OCI-LY7 (cell line): ENCODE results near the gene SDF2. TPM values are rescaled to one million over a fixed set of nuclear protein-coding genes. Genes with fewer than 3 reads are reported as not detected.

ENCODE experiments used
- BruUV-seq: library from RNA; stranded (reverse); fragments of 400-500 nt; replicated peaks from 2 replicates; lab custom pipeline; 2021; lab: Mats Ljungman, UMichigan
- CTCF ChIA-PET: fragments of 300-600 bp; sonication (Branson Sonifier 250); formaldehyde crosslinking; loops from one replicate; lab custom pipeline; 2022; ENCODE audit warnings: antibody characterized with exemption; ENCODE audit not compliant: unreplicated experiment; lab: Charles Lee
- POLR2A ChIA-PET: fragments of 300-600 bp; sonication (Branson Sonifier 250); formaldehyde crosslinking; loops from one replicate; lab custom pipeline; 2022; ENCODE audit warnings: antibody characterized with exemption; lab: Charles Lee
- DNase-seq: peaks from one replicate; pipeline ENCODE4 v3.0.0-alpha.2; 2015; ENCODE audit warnings: low spot score
- H2AFZ ChIP-seq: fragments of 200-600 bp; sonication (generic), shearing (Covaris generic); 2 replicates; pipeline ENCODE4 v1.6.1; 2014; ENCODE audit warnings: mild to moderate bottlenecking, antibody characterized with exemption, low read length, moderate library complexity
- H3K27ac ChIP-seq: fragments of 200-600 bp; sonication (generic); 2 replicates; pipeline ENCODE4 v1.5.1; 2014; ENCODE audit warnings: mixed run types, low read depth, mild to moderate bottlenecking, moderate library complexity, low read length, inconsistent platforms; ENCODE audit not compliant: poor library complexity, severe bottlenecking
- H3K36me3 ChIP-seq: fragments of 200-600 bp; sonication (generic); 2 replicates; pipeline ENCODE4 v1.6.1; 2014; ENCODE audit warnings: mild to moderate bottlenecking, antibody characterized with exemption, low read length, moderate library complexity, mixed read lengths; ENCODE audit not compliant: insufficient read depth
- H3K4me1 ChIP-seq: fragments of 200-600 bp; sonication (generic); 2 replicates; pipeline ENCODE4 v1.5.1; 2014; ENCODE audit warnings: mild to moderate bottlenecking, low read length; ENCODE audit not compliant: insufficient read depth, poor library complexity, severe bottlenecking
- H3K4me2 ChIP-seq: fragments of 200-600 bp; sonication (generic); 2 replicates; pipeline ENCODE4 v1.6.1; 2014; ENCODE audit warnings: mild to moderate bottlenecking, low read length
- H3K4me3 ChIP-seq: fragments of 200-600 bp; sonication (generic); 2 replicates; pipeline ENCODE4 v1.5.1; 2014; ENCODE audit warnings: mild to moderate bottlenecking, low read depth, low read length; ENCODE audit not compliant: poor library complexity, severe bottlenecking
- H3K79me2 ChIP-seq: fragments of 200-600 bp; sonication (generic); 2 replicates; pipeline ENCODE4 v1.6.1; 2016; ENCODE audit warnings: low read depth, mild to moderate bottlenecking, low read length, moderate library complexity, mixed read lengths; ENCODE audit not compliant: insufficient read depth
- H3K9me2 ChIP-seq: fragments of 200-600 bp; sonication (generic); 2 replicates; pipeline ENCODE4 v1.6.1; 2016; ENCODE audit warnings: mild to moderate bottlenecking, low read length, mixed read lengths; ENCODE audit not compliant: insufficient read depth
- H3K9me3 ChIP-seq: fragments of 200-600 bp; sonication (generic); 2 replicates; pipeline ENCODE4 v1.6.1; 2014; ENCODE audit warnings: mild to moderate bottlenecking, mixed run types, low read length, mixed read lengths
- H4K20me1 ChIP-seq: fragments of 200-600 bp; sonication (generic); 2 replicates; pipeline ENCODE4 v1.6.1; 2014; ENCODE audit warnings: mild to moderate bottlenecking, antibody characterized with exemption, low read length, moderate library complexity, mixed read lengths; ENCODE audit not compliant: insufficient read depth
- EZH2phosphoT487 ChIP-seq: fragments of 200-600 bp; sonication (generic); IDR thresholded peaks from 2 replicates; pipeline ENCODE4 v1.6.1; 2018; ENCODE audit warnings: low read depth, borderline replicate concordance, mild to moderate bottlenecking, mixed run types, antibody characterized with exemption, low read length, moderate library complexity, mixed read lengths
- intact Hi-C: fragments of 100-400 bp; cut with micrococcal nuclease; formaldehyde crosslinking; loops from one replicate; pipeline ENCODE4 v1.10.0; 2022; ENCODE audit not compliant: unreplicated experiment
- total RNA-seq, 2 experiments: library from RNA; depleted of rRNA in 1 of 2; stranded (reverse); fragments of >200 nt in 1 of 2; shearing (Covaris generic) in 1 of 2; gene quantifications; 2 replicates each; pipeline ENCODE4 v1.2.3, GENCODE V29; 2014 to 2022
- TF ChIP-seq, protein P1 (sequence below): fragments of 200-600 bp; sonication (generic); conservative IDR thresholded peaks from 2 replicates; pipeline ENCODE4 v1.5.1; 2014; ENCODE audit warnings: mild to moderate bottlenecking, antibody characterized with exemption, low read length, moderate library complexity, mixed read lengths

SDF2 gene
- total RNA-seq, 2 experiments from 2014 or later, result 31.8 to 38.6 TPM

- TF ChIP-seq, protein P1, sequence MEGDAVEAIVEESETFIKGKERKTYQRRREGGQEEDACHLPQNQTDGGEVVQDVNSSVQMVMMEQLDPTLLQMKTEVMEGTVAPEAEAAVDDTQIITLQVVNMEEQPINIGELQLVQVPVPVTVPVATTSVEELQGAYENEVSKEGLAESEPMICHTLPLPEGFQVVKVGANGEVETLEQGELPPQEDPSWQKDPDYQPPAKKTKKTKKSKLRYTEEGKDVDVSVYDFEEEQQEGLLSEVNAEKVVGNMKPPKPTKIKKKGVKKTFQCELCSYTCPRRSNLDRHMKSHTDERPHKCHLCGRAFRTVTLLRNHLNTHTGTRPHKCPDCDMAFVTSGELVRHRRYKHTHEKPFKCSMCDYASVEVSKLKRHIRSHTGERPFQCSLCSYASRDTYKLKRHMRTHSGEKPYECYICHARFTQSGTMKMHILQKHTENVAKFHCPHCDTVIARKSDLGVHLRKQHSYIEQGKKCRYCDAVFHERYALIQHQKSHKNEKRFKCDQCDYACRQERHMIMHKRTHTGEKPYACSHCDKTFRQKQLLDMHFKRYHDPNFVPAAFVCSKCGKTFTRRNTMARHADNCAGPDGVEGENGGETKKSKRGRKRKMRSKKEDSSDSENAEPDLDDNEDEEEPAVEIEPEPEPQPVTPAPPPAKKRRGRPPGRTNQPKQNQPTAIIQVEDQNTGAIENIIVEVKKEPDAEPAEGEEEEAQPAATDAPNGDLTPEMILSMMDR, result peak; percentile 83
- TF ChIP-seq EZH2phosphoT487, result no peak
- no peak overlapping the region for H2AFZ ChIP-seq
- no peaks in the 10 kb centered on the region for H3K9me2 ChIP-seq
- BruUV-seq, result no TSS peak
- no peak overlapping the region for H3K4me3 ChIP-seq
- ChIA-PET CTCF (no interaction called here), POLR2A (no interaction called here)
- H3K79me2 ChIP-seq, result no peaks in the 10 kb centered on the region
- peaks cover 97% of the 10 kb centered on the region for H3K36me3 ChIP-seq
- no peak overlapping the region for H3K4me2 ChIP-seq
- no peaks in the 10 kb centered on the region for H3K9me3 ChIP-seq
- peak; percentile 55 for DNase-seq
- peaks cover 23% of the 10 kb centered on the region for H3K4me1 ChIP-seq
- intact Hi-C loops, result loop anchor here (1.0 to 5.0 kb wide), 2 partner anchors 61 to 119 kb away; partner anchors contain the start of gene UNC119
- H3K27ac ChIP-seq, result peak overlapping the region; percentile 31
- no peaks in the 10 kb centered on the region for H4K20me1 ChIP-seq
Measured at GRCh38 chr17:28612936-28613872, 48.5 kb downstream of the SDF2 start.

- peaks cover 23% of the 10 kb centered on the region for H3K4me1 ChIP-seq
- H3K4me2 ChIP-seq, result no peak overlapping the region
- H3K9me2 ChIP-seq, result no peaks in the 10 kb centered on the region
- H4K20me1 ChIP-seq, result no peaks in the 10 kb centered on the region
- intact Hi-C loops, result loop anchor here (5.0 kb wide), 1 partner anchor 60 kb away; the partner anchor contains the start of gene UNC119
- TF ChIP-seq, protein P1, result no peak
- TF ChIP-seq EZH2phosphoT487, result no peak
- peak; percentile 33 for DNase-seq
- no peaks in the 10 kb centered on the region for H3K79me2 ChIP-seq
- no TSS peak for BruUV-seq
- H3K4me3 ChIP-seq, result no peak overlapping the region
- POLR2A ChIA-PET, result interaction anchor here (0.5 kb wide), 1 partner anchor 100 kb away, joined by 11 read pairs; no protein-coding TSS in a partner anchor
- H2AFZ ChIP-seq, result no peak overlapping the region
- no peaks in the 10 kb centered on the region for H3K9me3 ChIP-seq
- H3K27ac ChIP-seq, result peak overlapping the region; percentile 31
- CTCF ChIA-PET, result no interaction called here
- H3K36me3 ChIP-seq, result peaks cover 97% of the 10 kb centered on the region
Measured at GRCh38 chr17:28612531-28612930, 49.2 kb downstream of the SDF2 start.
